ENCODE data around the gene ACBD6. TPM values are rescaled to one million over a fixed set of nuclear protein-coding genes. Genes with fewer than 3 reads are reported as not detected.

Gene ACBD6
- total and polyA plus RNA-seq, 2 experiments from 2014 or later = 75.7 to 88.8 TPM

DNA sequence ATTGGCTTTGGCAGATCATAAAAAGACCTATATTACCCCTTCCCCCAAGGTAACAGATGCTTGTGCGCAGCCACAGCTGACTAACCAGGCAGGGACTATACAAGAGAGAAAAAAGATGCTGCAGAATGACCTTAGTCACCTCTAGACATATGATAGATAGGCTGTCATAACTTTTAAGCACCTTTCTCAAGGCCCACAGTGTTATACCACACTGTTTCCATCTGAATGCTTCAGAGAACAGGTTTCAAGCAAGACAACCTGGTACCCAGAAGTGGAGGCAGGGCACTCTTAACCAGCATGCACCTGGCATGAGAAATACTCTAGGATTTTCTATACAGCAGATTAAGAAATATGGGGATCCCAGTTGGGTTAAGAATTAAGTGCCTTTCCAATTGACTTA lies 43.6 kb upstream of the ACBD6 start (continued):
- TF ChIP-seq, protein P1, sequence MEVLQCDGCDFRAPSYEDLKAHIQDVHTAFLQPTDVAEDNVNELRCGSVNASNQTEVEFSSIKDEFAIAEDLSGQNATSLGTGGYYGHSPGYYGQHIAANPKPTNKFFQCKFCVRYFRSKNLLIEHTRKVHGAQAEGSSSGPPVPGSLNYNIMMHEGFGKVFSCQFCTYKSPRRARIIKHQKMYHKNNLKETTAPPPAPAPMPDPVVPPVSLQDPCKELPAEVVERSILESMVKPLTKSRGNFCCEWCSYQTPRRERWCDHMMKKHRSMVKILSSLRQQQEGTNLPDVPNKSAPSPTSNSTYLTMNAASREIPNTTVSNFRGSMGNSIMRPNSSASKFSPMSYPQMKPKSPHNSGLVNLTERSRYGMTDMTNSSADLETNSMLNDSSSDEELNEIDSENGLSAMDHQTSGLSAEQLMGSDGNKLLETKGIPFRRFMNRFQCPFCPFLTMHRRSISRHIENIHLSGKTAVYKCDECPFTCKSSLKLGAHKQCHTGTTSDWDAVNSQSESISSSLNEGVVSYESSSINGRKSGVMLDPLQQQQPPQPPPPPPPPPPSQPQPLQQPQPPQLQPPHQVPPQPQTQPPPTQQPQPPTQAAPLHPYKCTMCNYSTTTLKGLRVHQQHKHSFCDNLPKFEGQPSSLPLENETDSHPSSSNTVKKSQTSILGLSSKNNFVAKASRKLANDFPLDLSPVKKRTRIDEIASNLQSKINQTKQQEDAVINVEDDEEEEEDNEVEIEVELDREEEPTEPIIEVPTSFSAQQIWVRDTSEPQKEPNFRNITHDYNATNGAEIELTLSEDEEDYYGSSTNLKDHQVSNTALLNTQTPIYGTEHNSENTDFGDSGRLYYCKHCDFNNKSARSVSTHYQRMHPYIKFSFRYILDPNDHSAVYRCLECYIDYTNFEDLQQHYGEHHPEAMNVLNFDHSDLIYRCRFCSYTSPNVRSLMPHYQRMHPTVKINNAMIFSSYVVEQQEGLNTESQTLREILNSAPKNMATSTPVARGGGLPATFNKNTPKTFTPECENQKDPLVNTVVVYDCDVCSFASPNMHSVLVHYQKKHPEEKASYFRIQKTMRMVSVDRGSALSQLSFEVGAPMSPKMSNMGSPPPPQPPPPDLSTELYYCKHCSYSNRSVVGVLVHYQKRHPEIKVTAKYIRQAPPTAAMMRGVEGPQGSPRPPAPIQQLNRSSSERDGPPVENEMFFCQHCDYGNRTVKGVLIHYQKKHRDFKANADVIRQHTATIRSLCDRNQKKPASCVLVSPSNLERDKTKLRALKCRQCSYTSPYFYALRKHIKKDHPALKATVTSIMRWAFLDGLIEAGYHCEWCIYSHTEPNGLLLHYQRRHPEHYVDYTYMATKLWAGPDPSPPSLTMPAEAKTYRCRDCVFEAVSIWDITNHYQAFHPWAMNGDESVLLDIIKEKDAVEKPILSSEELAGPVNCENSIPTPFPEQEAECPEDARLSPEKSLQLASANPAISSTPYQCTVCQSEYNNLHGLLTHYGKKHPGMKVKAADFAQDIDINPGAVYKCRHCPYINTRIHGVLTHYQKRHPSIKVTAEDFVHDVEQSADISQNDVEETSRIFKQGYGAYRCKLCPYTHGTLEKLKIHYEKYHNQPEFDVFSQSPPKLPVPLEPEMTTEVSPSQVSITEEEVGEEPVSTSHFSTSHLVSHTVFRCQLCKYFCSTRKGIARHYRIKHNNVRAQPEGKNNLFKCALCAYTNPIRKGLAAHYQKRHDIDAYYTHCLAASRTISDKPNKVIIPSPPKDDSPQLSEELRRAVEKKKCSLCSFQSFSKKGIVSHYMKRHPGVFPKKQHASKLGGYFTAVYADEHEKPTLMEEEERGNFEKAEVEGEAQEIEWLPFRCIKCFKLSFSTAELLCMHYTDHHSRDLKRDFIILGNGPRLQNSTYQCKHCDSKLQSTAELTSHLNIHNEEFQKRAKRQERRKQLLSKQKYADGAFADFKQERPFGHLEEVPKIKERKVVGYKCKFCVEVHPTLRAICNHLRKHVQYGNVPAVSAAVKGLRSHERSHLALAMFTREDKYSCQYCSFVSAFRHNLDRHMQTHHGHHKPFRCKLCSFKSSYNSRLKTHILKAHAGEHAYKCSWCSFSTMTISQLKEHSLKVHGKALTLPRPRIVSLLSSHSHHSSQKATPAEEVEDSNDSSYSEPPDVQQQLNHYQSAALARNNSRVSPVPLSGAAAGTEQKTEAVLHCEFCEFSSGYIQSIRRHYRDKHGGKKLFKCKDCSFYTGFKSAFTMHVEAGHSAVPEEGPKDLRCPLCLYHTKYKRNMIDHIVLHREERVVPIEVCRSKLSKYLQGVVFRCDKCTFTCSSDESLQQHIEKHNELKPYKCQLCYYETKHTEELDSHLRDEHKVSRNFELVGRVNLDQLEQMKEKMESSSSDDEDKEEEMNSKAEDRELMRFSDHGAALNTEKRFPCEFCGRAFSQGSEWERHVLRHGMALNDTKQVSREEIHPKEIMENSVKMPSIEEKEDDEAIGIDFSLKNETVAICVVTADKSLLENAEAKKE (CRISPR knock-in tag; IDR thresholded peaks at IDR 0.05) = no peak

- no peaks in the 10 kb centered on the region for H3K36me3 Mint-ChIP-seq (ENCODE audit: low read depth)
- H3K9me3 Mint-ChIP-seq = no peaks in the 10 kb centered on the region; the same call in 2 of the 3 replicates
- no peaks in the 10 kb centered on the region for H4K20me1 ChIP-seq (replicated peaks; ENCODE audit: insufficient read depth)
- H3K27ac ChIP-seq (ENCODE audit: low read depth) = no peak overlapping the region
- TF ChIP-seq JUNB (IDR thresholded peaks at IDR 0.05; ENCODE audit: unreplicated experiment) (no peak), CREB1 (CRISPR knock-in tag; IDR thresholded peaks at IDR 0.05; ENCODE audit: low read depth) (no peak)
- TF ChIP-seq, protein P1 (CRISPR knock-in tag; IDR thresholded peaks at IDR 0.05) = no peak
- TF ChIP-seq, protein P2, sequence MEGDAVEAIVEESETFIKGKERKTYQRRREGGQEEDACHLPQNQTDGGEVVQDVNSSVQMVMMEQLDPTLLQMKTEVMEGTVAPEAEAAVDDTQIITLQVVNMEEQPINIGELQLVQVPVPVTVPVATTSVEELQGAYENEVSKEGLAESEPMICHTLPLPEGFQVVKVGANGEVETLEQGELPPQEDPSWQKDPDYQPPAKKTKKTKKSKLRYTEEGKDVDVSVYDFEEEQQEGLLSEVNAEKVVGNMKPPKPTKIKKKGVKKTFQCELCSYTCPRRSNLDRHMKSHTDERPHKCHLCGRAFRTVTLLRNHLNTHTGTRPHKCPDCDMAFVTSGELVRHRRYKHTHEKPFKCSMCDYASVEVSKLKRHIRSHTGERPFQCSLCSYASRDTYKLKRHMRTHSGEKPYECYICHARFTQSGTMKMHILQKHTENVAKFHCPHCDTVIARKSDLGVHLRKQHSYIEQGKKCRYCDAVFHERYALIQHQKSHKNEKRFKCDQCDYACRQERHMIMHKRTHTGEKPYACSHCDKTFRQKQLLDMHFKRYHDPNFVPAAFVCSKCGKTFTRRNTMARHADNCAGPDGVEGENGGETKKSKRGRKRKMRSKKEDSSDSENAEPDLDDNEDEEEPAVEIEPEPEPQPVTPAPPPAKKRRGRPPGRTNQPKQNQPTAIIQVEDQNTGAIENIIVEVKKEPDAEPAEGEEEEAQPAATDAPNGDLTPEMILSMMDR (conservative IDR thresholded peaks at IDR 0.05; ENCODE audit: low read depth in 2 of 2) = no peak
- no peaks in the 10 kb centered on the region for H3K79me2 ChIP-seq (replicated peaks; ENCODE audit: insufficient read depth)
- H3K4me1 ChIP-seq (ENCODE audit: insufficient read depth) = peaks cover 12% of the 10 kb centered on the region
- H2AFZ ChIP-seq = no peak overlapping the region
- no peaks in the 10 kb centered on the region for H3K27me3 ChIP-seq (ENCODE audit: insufficient read depth)
- no peaks in the 10 kb centered on the region for H3K27me3 Mint-ChIP-seq (ENCODE audit: insufficient read depth, low read depth, poor library complexity)
- ATAC-seq (no peak), DNase-seq (ENCODE audit: low spot score) (no peak)
- H3K9me2 ChIP-seq (ENCODE audit: insufficient read depth) = no peaks in the 10 kb centered on the region
- H3K4me2 ChIP-seq = no peak overlapping the region
- no peak overlapping the region for H3K4me3 Mint-ChIP-seq
- H3F3A ChIP-seq (replicated peaks; ENCODE audit: low read depth) = no peaks in the 10 kb centered on the region
- H3K36me3 ChIP-seq (ENCODE audit: insufficient read depth) = no peaks in the 10 kb centered on the region
- H3K4me1 Mint-ChIP-seq = peaks cover 17% of the 10 kb centered on the region
- H3K4me3 ChIP-seq = no peak overlapping the region
- no peak overlapping the region for H3K27ac Mint-ChIP-seq
These were observed 41.7 kb upstream of the ACBD6 start for GRCh38 chr1:180544050-180544449.
